A673 (cell line): ENCODE measurements around the gene BEST3.

Experiments used
- CTCF ChIP-seq: fragments of 300-800, 200-600 bp; sonication (generic); conservative IDR thresholded peaks from 2 replicates; pipeline ENCODE4 v1.5.1; 2017; ENCODE audit warnings: low read depth, mild to moderate bottlenecking, antibody characterized with exemption, low read length, moderate library complexity, mixed read lengths
- EZH2 ChIP-seq: fragments of 200-600 bp; sonication (generic); IDR thresholded peaks from 2 replicates; pipeline ENCODE4 v1.6.1; 2017; ENCODE audit warnings: borderline replicate concordance, low read depth, mild to moderate bottlenecking, mixed read lengths, antibody characterized with exemption, low read length; ENCODE audit not compliant: poor library complexity, severe bottlenecking

- TF ChIP-seq CTCF (no peak), EZH2 (no peak)
Observed at GRCh38 chr12:69703146-69703642, 4.1 kb upstream of the BEST3 start.
